HG03039 (cell line): ENCODE data around the gene ARHGEF4.
"Not testable (repeated sequence)": the region's sequence is repeated elsewhere in the genome, so short reads cannot be mapped to it uniquely, and the experiment has no call there.

Experiments
- ATAC-seq: cut with Tn5 transposase; IDR thresholded peaks from one replicate; pipeline ENCODE4 v1.9.1; 2021; ENCODE audit warnings: mild to moderate bottlenecking, moderate library complexity; ENCODE audit not compliant: unreplicated experiment

ARHGEF4 gene

GRCh38 chr2:130882991-130883390 lies 46.3 kb downstream of the ARHGEF4 start:
- no peak for ATAC-seq

GRCh38 chr2:130883496-130883895 lies 46.8 kb downstream of the ARHGEF4 start:
- ATAC-seq = no peak

- ATAC-seq = no peak
These were observed 47.3 kb downstream of the ARHGEF4 start for GRCh38 chr2:130884013-130884412.

DNA sequence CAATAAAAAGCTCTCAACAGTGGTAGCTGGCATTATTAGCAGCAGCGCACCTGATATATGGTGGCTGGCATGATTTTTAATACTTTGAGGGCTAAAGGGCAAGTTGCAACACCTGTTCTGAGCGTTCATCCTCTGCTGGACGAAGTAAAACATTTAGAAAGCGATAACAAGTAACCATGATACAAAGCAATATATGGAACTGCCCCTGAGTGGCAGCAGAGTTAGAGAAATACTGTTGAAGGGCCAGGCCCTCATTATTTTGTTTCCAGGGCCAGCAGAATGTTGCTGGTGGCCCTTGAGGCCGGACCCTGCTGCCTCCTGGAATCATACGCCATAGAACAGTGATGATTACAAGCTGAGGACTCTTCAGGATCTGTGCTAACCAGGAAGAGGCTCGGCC lies 47.8 kb downstream of the ARHGEF4 start:
- ATAC-seq = no peak

- no peak for ATAC-seq
These were observed 50.9 kb downstream of the ARHGEF4 start for GRCh38 chr2:130887643-130888042.

DNA sequence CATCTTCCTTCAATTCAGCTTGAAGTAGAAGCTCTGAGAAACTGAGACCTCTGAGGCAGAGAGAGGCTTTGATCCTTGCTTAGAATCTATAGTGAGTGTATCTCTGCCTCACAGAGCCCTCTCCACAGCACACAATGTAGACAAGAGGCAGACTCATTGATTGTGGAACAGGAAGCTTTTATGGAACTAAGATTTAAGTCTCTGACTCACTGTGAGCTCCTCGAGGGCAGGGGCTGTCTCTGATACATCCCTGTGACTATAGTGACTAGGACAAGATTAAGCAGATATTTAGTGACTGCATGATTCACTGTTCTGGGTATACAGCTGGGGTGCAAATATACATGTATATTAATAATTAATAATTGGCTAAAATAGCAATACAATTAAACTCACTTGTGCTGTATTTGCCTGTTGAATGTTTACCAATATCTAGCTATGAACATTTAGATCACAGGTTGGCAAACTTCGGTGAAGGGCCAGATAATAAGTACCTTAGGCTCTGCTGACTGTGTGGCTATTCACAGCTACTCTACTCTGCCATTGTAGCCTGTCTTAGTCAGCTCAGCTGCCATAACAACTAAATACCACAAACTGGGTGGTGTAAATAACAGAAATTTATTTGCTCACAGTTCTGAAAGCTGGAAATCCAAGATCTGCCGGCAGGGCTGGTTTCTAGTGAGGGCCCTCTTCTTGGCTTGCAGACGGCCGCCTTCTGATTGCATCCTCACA lies 54.4 kb downstream of the ARHGEF4 start:
- no peak for ATAC-seq

DNA sequence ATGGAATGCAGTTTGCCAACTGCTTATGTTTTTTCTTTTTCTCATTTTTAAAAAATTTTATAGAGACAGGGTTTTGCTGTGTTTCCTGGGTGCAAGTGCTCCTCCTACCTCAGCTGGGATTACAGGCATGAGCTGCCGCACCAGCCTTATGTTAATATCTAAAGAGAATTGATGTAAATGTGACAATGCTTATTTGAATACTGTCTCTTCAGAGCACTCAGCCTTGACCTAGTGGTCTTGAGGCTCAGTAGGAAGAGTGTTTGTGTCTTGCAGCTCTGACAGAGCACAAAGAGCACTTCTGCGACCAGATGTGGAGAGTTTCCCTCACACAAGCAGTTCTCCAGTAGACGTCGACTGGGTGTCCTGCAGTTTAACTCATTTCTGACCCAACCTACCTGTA lies 55.3 kb downstream of the ARHGEF4 start:
- no peak for ATAC-seq

- no peak for ATAC-seq
These were observed 56.4 kb downstream of the ARHGEF4 start for GRCh38 chr2:130892793-130893785.

- no peak for ATAC-seq
These were observed 57.7 kb downstream of the ARHGEF4 start for GRCh38 chr2:130894326-130894942.

DNA sequence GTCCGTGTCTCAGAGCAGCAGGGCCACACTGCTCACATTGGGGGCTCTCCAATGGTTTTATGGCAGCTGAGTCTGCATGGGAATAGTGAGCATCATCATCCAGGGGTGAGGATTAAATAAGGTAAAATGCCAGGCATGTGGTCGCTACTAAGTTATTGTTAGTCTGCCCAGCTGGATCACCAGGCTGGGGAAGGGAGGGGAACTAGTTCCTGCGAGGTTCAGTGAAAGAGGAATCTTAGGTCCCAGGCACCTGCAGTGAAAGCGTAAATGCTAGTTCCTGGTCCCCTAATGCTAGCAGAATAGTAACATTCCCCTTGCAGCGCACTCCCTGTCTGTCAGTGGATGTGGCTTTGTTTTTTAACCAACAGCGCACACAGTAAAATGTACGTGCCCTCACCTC lies 60.1 kb downstream of the ARHGEF4 start:
- ATAC-seq = no peak

GRCh38 chr2:130898553-130898952 lies 61.8 kb downstream of the ARHGEF4 start:
- ATAC-seq = no peak

- ATAC-seq = no peak
These were observed 62.6 kb downstream of the ARHGEF4 start for GRCh38 chr2:130899306-130899705.

- no peak for ATAC-seq
These were observed 64.3 kb downstream of the ARHGEF4 start for GRCh38 chr2:130901061-130901460.

DNA sequence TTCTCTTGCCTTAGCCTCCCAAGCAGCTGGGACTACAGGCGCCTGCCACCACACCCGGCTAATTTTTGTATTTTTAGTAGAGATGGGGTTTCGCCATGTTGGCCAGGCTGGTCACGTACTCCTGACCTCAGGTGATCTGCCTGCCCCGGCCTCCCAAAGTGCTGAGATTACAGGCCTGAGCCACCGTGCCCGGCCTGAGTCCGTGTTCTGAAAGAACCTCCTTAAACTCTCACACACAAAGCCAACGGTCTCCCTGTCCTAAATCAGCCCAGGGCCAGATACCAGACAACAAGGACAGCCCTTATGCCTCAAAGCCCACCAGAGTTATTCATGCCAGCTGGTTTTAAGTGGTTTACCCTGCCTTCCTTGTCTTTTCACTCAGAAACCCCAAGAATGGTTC lies 64.9 kb downstream of the ARHGEF4 start:
- not testable (repeated sequence) for ATAC-seq

DNA sequence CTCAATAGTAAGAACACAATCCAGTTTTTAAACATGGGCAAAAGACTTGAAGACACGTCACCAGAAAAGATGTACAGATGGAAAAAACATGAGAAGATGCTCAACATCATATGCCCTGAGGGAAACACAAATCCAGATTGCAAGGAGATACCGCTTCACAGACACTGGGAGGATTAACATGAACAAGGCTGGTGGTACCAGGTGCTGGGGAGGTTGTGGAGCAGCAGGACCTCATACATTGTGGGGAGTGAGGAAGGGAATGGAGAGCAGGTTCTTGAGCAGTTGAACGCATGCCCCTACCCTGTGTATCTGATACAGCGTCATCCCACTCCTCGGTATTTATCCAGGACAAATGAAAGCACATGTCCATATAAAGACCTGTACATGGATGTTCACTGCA lies 72.1 kb downstream of the ARHGEF4 start:
- ATAC-seq = no peak

DNA sequence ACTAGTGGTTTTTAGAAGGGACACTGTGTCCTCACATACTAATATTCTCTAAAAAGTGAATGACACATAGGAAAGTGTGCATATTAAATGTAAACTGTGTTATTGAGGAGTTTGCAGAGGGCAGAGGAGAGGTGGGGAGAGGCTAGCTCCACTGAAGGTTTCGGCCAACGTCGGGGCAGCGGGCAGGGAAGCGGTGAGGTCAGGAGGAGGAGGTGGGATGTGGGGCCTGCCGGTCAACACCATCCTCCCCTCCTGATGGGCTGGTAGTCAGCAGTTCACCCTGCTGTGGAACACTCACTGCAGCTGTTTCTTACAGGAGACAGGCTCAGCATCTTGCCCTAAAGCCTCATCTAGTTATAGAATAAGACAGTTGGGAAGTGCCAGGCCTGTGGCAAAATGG lies 74.2 kb downstream of the ARHGEF4 start:
- ATAC-seq = no peak

DNA sequence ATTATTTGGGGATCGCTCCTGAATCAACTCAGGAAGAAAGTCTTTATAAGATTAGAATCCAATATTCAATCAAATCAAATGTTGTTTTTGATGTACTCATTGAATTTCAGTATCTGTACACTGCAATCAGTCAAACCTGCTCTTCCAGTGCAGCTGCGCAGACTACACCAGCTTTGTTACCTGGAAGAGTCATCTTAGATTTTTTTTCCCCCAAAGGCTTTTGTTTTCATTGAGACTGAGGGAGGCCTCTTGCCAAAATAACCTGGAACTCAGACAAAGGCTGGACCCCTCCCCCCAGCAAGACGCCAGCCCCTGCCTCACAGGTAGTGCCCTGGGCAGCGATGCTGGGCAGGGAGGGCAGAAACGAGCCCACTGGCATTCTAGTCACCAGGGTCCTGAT lies 74.8 kb downstream of the ARHGEF4 start:
- ATAC-seq = no peak

DNA sequence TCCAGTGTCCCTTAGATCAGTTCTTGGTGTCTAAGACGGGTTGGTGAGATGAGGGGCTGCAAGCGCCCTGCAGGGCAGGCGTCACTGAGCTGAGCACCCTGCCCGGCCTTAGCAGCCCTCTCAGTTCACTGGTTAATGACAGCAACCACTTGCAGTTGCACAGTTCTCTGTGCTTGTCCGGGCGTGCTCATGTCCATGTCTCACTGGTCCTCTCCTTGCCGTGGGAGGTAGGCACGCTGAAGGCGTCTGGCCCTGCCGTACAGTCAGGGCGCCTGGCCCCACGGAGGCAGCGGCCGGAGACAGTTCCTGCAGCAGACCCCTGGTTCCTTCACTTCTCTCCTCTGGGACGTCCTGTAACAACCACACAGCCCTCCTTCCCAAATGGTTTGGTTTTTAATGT lies 75.3 kb downstream of the ARHGEF4 start:
- no peak for ATAC-seq

DNA sequence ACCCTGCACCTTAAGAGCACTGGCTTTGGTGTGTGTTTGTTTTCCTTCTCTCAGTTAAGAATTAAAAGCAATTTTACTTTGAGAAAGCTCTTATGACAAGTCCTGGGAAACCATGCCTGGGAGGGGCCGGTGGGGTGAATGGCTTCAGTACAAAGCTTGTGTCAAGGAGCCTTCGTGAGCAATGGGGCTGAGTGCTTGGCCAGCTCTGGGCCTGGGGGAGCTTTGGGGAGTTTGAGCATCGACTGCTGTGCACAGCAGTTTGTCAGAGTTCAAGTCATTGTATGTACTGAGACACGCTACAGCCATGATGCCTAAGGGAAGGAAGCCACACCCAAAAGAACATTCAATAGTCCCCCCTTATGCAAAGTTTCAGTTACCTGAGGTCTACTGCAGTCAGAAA lies 75.8 kb downstream of the ARHGEF4 start:
- ATAC-seq = no peak

DNA sequence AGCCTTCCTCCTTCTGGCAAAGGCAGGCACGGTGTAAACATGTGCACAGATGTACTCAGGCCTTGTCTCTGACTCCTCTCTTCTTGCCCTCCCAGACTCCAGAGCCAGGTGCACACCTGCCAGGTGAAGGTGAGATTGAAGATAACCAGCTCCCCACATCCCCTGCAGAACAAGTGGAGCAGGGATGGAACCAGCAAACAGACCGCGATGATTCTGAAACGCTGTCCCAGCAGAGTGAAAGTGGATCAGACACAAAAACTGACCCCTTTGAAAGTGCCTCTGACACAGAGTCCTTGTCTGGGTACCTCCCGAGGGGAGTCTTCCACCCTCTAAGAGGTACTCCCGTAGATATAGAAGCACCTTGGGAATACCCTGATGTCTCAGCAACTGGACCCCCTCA lies 77.2 kb downstream of the ARHGEF4 start:
- ATAC-seq = no peak

DNA sequence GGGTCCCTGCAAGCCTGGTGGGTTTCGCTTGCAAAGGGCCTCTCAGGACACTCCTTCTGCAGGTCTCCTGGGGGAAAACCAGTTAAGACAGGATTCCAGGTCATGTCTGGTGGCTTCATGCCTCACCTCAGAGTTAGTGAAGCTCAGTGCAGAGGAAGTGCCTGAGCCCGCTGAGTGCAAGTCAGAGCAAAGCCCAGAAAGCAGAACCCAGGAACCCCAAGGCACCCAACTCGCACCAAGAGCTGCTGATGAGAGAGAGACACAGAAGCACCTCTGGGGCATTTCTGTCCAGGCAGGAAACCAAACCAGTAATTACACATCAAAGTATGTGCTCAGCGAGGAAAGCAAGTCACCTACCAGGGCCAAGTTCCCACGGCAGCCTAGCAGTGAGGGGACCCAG lies 78.4 kb downstream of the ARHGEF4 start:
- ATAC-seq = no peak
